HG03060 (cell line): ENCODE measurements around the gene VCP.
A peak's percentile ranks its signal among the peaks of the same experiment; 100 is the strongest.

Source experiments
- ATAC-seq: cut with Tn5 transposase; IDR thresholded peaks from one replicate; pipeline ENCODE4 v1.9.1; 2021; ENCODE audit warnings: low read depth, moderate number of reproducible peaks; ENCODE audit not compliant: unreplicated experiment

The VCP gene

GRCh38 chr9:35072461-35073278 lies at the start of gene VCP:
VCP (minus strand) TSS chr9:35072625; CDS start chr9:35072353, 272 bp downstream.
- peak; percentile 88 for ATAC-seq

- ATAC-seq = no peak
Measured at GRCh38 chr9:35116898-35117551, 44.6 kb upstream of the VCP start.

GRCh38 chr9:35116539-35116897 lies 44.1 kb upstream of the VCP start:
- no peak for ATAC-seq

- ATAC-seq = peak; percentile 31
Measured at GRCh38 chr9:35115680-35116538, 43.5 kb upstream of the VCP start, which contains the start of gene ATOSB. ATOSB (minus strand) TSS chr9:35115862; CDS start chr9:35108274, 7,588 bp downstream.

DNA sequence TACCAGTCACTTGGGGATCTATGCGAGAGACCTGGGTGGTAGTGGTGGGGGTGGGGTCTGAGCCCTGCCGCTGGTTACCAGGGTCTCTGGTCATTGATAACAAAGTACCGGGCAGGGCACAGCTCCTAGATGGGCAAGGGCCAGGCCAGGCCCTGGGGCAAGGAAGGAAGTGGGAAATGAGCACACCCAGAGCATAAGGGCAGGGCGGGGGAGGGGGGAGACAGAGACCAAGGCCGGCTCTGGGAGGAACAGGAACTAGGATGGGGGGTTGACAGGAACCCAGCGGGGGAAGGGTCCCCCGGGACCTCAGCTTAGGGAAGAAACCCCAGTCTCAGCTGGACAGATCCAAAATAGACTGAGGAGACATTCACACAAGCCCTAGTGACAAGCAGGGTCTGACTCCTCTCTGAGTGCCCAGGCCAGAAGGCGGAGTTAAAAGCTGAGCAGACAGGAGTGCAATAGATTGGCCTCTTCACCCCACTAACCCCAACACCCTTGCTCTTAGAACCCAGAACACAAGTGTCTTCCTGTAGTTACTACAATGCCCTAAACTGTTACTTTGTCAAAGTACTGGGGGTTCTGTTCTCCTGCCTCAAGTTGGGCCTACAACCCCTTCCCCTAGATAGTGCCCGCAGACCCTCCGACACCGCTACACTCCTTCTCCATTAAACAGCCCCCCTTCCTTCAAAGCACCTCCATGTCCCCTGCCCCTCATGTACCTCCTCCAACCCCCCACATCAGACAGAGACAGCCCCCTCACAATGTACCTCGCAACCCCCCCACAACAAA lies 42.6 kb upstream of the VCP start:
- ATAC-seq = no peak

GRCh38 chr9:35114113-35114839 lies 41.9 kb upstream of the VCP start:
- ATAC-seq = no peak

DNA sequence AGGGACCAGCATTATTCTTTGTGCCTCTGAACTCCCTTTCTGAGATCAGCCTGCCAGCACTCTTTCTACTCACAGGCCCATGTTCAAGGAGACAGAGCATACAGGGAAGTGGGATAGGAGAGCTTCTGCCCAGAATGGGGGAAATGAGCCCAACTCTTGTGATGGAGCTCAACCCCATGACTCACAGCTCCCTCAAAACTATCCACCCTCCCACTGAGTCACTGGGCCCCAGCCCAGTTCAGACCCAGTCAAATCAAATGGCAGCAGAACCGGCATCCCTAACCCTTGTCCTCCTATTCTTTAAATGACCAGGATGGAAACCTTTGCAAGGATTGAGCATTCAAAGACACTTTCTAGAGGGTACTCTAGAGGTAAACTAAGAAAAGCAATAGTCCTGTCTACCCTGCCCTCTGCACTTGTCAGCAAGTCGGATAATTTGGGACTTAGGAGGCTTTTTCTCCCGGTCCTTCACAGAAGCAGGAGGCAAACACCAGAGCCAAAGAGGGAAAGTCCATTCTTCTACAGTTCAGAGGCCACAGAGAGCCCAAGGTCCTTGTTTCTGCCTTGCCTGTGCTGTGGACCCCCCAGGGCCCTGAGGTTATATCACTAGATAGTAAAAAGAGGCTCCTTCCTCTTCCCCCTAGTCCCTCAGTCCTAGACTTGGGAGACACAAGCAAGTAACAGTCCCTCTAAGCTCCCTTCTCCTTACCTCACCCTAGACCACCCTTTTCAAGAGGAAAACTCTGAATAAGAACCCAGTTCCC lies 40.0 kb upstream of the VCP start:
- ATAC-seq = no peak

GRCh38 chr9:35111001-35111933 lies 38.8 kb upstream of the VCP start:
- ATAC-seq = peak; percentile 63

DNA sequence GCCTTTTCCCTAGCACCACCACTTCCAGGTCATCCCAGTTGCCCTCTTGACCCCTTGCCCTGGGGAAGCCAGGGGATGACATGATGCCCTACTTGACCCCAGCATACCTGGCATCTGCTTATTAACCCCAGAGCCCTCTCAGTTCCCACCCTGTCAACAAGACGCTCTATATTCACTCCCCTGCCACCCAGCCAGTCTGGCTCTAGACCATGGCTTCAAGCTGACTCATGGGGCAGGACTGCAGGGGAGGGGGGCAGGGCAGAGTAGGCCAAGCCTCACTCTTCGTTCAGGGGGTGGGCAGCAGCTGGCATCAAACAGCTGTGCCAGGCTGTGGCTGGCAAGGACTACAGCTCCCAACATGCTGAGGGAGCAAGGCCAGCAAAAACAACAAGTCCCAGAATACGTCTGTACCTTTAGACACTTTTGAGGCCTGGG lies 37.9 kb upstream of the VCP start:
- no peak for ATAC-seq

DNA sequence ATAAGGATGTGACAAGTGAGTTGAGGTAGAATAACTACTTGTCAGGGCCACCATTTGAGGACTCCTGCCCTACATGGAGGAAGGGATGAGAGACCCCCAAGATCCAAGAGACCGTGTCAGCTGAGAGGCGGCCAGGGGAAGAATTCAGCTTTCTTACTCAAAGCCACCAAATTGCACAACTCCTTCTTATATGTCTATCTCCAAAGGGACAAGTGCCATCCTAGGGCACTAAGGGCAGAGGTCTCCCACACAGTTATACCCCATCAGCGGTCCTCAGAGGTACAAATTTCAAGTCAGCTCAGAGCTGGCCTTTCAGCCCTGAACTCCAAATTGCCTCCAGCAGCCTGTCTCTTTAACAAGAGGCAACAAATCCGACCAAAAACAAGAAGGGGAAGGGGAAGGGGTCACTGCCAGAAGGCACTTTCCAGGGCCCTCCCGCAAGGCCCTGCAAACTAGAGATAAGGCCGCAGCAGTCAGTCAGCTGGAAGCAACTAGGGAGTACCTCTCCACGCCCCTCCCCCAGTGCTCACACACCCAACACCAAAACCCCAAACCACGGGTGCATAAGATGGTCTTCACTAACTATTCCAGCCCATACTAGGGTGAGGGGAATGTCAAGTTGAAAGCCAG lies 36.6 kb upstream of the VCP start:
- ATAC-seq = no peak

DNA sequence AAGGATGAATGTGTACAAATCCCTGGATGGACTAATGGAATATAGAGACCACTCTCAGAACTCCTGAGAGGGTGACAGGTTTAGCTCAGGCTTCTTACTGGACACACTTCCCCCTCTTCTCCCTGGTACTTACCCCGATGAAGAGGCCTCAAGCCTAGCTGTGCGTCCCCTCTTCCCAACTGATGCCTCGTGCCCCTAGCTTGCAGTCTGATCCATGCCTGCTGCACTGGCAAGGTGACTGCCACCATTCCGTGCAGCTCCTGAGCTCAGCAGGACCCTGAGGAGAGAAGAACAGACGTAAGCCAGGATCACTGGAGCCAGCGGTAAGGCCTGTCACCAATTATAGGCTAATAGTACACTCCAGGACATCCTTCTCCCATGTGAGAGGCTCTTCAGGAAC lies 36.0 kb upstream of the VCP start:
- ATAC-seq = no peak

- ATAC-seq = no peak
Measured at GRCh38 chr9:35107297-35108290, 35.2 kb upstream of the VCP start.

DNA sequence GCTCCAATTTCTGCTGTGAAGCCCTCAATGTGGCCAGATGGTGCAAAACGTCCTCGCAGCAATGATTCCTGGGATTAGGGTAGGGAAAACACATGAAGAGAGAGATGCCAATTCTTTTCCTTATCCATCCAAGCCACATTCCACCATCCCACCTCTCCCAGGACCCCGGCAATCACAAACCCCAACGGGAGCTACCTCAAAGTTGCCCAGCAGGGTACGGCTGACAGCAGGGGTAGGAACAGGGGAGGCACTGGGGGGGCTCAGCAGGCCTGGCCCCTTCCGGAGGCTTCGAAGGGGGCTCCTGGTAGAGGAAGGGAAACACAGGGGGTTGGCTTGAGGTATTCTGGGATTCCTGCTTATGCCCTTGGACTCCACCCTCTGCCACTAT lies 33.9 kb upstream of the VCP start:
- ATAC-seq = no peak

DNA sequence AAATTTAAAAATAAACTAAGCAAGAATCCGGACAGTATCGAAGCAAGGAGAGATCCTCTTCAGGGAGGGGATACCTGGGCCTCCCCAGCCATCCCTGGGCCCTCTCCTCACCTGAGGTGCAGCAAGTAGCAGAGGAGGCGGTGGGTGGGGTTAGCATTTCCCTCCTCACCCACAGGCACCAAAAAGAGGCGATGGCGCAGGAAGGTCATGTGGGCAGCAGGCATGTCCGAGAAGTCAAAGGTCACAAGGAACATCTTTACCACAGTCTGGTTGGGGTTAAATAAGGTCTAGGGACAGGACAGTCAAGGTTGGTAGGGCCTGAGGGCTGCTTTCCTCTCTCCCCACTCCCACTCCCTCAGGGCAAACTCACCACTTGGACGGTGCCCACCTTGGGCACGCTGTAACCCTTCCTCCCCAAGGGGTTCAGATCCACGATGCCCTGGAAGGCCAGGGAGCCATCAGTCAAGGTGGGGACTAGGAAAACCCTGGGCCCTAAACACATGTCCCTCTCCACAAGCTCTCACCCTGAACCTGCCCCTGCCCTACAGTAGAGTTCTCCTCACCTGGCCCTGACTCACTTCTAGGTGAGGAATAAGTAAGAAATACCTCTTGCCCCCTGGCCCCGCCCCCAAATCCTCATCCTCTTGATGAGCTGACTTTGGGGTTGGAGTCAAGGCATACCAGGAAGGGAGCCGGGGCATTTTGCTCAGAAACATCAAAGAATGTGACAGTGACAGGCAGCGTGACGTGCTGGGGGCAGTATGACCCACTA lies 33.3 kb upstream of the VCP start:
- ATAC-seq = no peak

DNA sequence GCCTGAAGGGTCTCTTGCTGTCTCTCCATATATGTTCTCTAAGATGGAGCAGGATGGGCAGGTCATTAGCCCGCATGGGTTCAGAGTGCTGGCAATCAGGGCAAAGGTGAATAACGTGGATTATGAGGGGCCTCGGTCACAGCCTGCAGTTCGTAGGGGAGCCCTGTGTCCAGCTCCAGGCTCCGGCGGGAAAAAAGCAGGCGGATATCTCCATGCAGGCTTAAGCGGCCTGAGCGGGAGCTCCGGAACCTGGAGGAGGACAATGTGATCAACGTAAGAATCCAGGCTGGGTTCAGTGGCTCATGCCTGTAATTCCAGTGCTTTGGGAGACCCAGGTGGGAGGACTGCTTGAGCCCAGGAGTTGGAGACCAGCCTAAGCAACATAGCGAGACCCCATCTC lies 32.7 kb upstream of the VCP start:
- no peak for ATAC-seq
